Measurements from ENCODE around the gene ARHGEF25.
"Not testable (repeated sequence)": the region's sequence is repeated elsewhere in the genome, so short reads cannot be mapped to it uniquely, and the experiment has no call there.

The ARHGEF25 gene

GRCh38 chr12:57641699-57642442 lies 30.6 kb downstream of the ARHGEF25 start:
- no peak for DNase-seq

- not testable (repeated sequence) for DNase-seq
These were observed 34.9 kb downstream of the ARHGEF25 start for GRCh38 chr12:57645990-57646658.

GRCh38 chr12:57646659-57647049 lies 35.4 kb downstream of the ARHGEF25 start:
- DNase-seq = not testable (repeated sequence)

DNA sequence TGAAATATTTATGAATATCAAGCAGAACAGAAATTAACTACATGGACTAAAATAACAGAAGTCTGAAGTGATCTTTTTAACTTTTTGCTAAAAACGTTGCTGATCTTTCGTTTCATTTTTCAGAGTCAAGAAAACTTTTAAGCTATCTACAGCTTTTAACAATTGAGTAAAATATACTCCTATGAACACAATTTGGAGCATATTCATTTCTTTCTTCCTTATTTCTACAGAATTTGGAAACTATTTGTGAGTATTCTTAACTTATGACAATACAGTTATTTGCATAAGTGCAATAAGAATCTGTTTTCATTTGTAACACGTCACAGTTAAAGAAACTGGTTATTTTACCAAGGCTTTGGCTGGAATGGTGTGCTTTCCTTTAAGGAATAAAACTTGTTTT lies 42.8 kb downstream of the ARHGEF25 start:
- no peak for DNase-seq

GRCh38 chr12:57655541-57656240 lies 44.5 kb downstream of the ARHGEF25 start:
- DNase-seq = no peak

DNA sequence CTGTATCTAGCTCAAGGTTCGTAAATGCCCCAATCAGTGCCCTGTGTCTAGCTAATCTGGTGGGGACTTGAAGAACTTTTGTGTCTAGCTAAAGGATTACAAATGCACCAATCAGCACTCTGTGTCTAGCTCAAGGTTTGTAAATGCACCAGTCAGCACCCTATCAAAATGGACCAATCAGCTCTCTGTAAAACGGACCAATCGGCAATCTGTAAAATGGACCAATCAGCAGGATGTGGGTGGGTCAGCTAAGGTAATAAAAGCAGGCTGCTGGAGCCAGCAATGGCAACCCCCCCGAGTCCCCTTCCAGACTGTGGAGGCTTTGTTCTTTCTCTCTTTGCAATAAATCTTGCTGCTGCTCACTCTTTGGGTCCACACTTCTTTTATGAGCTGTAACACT lies 45.2 kb downstream of the ARHGEF25 start:
- DNase-seq = not testable (repeated sequence)

GRCh38 chr12:57657744-57658143 lies 46.5 kb downstream of the ARHGEF25 start:
- no peak for DNase-seq

GRCh38 chr12:57658890-57659289 lies 47.7 kb downstream of the ARHGEF25 start:
- DNase-seq = no peak

DNA sequence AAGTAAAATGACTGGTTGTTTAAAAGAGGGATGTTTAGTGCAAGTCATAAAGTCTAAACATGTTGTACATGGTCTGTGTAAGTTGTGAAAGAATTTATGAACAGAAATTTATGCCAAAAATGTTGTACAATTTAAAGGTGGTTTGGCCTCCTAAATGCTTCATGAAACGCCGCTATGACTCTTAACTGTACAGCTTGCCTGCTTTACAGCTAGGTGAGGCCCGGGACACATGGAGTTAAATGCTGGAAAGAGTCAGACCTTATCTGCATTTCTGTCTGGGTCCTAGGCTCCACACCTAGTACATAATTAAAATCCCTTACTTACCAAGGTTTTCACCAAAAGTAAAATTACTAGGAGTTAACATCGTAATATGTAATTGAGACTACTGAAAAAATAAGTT lies 50.1 kb downstream of the ARHGEF25 start:
- no peak for DNase-seq

DNA sequence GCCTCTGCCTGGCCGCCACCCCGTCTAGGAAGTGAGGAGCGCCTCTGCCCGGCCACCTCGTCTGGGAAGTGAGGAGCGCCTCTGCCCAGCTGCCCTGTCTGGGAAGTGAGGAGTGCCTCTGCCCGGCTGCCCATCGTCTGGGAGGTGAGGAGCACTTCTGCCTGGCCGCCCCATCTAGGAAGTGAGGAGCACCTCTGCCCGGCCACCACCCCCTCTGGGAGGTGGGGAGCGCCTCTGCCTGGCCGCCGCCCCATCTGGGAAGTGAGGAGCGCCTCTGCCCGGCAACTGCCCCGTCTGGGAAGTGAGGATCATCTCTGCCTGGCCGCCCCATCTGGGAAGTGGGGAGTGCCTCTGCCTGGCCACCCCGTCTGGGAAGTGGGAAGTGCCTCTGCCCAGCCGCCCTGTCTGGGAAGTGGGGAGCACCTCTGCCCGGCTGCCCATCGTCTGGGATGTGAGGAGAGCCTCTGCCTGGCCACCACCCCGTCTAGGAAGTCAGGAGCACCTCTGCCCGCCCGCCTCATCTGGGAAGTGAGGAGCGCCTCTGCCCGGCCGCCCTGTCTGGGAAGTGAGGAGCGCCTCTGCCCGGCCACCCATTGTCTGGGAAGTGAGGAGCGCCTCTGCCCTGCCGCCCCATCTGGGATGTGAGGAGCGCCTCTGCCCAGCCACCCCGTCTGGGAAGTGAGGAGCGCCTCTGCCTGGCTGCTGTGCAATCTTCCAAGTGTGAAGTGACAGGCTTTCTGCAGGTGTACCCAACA lies 54.0 kb downstream of the ARHGEF25 start:
- DNase-seq = not testable (repeated sequence)

Measured in CD4-positive, alpha-beta T cell treated with Interleukin-10 for 1 hour (primary cell).